Measurements from ENCODE around the gene PI4K2B.
"Not testable (repeated sequence)": the region's sequence is repeated elsewhere in the genome, so short reads cannot be mapped to it uniquely, and the experiment has no call there.

The PI4K2B gene

GRCh38 chr4:25245181-25245580, 11.3 kb downstream of the PI4K2B start:
- no peak for DNase-seq

- no peak for DNase-seq
Measured at GRCh38 chr4:25246680-25247611, 13.1 kb downstream of the PI4K2B start.

DNA sequence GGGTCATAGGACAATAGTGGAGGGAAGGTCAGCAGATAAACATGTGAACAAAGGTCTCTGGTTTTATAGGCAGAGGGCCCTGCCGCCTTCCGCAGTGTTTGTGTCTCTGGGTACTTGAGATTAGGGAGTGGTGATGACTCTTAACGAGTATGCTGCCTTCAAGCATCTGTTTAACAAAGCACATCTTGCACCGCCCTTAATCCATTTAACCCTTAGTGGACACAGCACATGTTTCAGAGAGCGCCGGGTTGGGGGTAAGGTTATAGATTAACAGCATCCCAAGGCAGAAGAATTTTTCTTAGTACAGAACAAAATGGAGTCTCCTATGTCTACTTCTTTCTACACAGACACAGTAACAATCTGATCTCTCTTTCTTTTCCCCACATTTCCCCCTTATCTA, 15.0 kb downstream of the PI4K2B start:
- not testable (repeated sequence) for DNase-seq

DNA sequence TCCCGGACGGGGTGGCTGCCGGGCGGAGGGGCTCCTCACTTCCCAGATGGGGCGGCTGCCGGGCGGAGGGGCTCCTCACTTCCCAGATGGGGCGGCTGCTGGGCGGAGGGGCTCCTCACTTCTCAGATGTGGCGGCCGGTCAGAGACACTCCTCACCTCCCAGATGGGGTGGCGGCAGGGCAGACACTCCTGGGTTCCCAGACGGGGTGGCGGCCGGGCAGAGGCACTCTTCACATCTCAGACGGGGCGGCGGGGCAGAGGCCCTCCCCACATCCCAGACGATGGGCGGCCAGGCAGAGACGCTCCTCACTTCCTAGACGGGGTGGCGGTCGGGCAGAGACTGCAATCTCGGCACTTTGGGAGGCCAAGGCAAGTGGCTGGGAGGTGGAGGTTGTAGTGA, 15.7 kb downstream of the PI4K2B start:
- DNase-seq: not testable (repeated sequence)

DNA sequence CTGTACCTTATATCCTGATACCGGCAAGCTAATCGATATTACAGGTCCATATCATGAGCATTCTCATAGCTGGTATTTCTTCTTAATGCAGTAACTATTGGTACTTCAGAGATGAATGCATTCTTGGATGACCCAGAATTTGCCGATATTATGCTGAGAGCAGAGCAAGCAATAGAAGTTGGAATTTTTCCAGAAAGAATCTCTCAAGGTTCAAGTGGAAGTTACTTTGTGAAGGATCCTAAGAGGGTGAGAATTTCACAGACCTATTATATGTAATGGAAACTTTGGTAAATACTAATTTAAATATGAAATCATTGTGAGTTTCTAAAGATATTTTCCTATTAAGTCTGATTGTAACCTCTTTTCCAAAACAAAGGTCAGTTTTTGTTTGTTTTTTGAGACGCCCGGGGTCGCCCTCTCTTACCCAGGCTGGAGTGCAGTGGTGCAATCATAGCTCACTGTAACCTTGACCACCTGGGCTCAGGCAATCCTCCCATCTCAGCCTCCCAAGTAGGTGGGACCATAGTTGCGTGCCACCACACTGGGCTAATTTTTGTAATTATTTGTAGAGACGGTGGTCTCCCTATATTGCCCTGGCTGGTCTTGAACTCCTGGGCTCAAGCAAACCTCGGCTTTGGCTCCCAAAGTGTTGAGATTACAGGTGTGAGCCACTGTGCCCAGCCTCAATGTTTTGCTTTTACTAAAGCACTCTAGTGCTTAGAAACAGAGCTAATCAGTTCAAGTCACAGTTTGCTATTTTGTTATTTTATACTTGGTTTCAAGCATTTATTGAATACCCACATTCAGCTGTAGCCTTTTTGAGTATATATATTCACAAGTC, 18.6 kb downstream of the PI4K2B start:
- DNase-seq: no peak

GRCh38 chr4:25253071-25253445, 19.2 kb downstream of the PI4K2B start:
- no peak for DNase-seq

GRCh38 chr4:25253786-25254185, 20.0 kb downstream of the PI4K2B start:
- not testable (repeated sequence) for DNase-seq

DNA sequence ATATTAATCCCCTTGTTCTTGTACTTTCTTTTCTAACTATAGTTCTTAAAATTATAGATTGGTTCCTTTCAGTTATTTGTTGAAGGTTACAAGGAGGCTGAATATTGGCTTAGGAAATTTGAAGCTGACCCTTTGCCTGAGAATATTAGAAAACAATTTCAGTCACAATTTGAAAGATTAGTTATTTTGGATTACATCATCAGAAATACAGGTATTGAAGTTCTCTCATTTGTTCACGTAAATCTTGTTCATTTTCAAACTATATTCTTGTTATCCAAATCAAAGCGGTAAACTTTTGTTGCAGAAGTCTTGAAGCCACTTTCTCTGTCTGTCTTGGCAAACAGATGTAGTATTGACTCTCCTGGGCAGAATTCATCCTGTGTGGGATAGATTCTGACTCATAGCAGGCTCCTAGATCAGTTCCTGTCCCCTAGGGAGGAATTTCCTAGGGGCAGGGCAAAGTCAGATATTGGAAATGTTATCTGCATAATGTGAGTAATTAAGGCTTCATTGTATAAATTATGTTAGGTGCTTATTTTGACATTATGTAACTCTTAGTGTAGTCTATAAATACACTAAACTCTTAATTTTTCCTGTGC, 25.2 kb downstream of the PI4K2B start:
- no peak for DNase-seq

GRCh38 chr4:25271866-25272265, 38.0 kb downstream of the PI4K2B start:
- DNase-seq: no peak

DNA sequence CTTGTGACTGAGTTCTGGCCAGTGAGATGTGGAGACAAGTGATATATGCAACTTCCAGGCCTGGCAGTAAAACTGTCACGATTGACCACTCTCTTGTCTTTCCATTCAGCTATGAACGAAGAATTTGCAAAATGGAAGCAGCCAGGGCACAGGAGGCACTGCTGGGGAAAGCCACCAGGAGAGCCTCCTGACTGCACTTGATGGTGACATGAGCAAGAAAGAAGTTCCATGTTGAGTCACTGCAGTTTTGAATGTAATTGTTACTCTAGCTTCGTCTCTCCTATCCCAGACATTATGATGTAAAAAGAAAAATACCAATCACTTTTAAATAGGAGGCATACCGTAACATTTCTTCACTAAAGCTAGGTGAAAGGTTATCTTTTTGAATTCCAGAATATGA, 46.4 kb downstream of the PI4K2B start:
- no peak for DNase-seq

GRCh38 chr4:25283948-25284347, 50.1 kb downstream of the PI4K2B start:
- no peak for DNase-seq

- no peak for DNase-seq
Measured at GRCh38 chr4:25284466-25284865, 50.6 kb downstream of the PI4K2B start.

DNA sequence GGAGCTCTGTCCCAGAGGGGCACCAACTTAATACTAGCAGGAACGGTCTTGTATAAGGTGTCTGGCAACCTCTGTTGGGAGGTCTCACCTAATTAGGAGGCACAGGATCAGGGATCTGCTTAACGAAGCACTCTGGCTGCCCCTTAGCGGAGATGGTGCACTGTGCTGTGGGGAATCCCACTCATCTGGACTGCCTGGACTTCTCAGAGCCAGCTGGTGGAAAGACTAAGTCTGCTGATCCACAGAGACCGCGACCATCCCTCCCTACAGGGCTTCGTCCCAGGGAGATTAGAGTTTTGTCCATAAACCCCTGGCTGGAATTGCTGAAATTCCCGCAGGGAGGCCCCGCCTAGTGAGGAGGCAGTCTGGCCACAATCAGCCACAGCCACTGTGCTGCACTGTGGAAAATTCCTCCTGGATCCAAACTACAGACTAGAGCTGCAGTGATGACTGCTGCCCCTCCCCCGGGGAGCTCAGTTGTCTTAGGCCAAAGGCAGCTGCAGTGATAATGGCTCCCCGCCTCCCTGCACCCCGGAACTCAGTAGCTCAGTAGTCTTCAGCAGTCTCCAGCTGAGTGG, 56.7 kb downstream of the PI4K2B start:
- no peak for DNase-seq

GRCh38 chr4:25291158-25291733, 57.4 kb downstream of the PI4K2B start:
- no peak for DNase-seq

DNA sequence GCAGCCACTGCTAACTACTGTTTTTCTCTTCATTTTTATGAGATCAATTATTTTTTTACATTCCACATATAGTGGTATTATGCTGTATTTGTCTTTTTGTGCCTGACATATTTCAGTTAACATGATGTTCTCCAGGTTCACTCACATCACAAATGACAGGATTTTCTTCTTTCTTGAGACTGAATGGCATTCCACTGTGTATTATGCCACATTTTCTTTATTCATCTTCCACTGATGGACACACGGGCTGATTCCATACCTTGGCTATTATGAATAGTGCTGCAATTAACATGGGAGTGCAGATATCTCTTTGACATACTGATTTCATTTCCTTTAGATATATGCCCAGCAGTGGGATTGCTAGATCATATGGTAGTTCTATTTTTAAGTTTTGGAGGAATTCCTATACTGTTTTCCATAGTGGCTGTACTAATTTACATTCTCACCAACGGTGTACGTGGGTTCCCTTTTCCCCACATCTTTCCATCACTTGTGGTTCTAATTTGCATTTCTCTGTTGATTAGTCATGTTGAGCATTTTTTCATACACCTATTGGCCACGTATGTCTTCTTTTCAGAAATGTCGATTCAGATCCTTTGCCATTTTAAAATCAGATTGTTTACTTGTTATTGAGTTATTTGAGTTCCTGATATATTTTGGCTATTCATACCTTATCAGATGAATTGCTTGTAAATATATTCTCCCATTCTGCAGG, 63.9 kb downstream of the PI4K2B start:
- no peak for DNase-seq

DNA sequence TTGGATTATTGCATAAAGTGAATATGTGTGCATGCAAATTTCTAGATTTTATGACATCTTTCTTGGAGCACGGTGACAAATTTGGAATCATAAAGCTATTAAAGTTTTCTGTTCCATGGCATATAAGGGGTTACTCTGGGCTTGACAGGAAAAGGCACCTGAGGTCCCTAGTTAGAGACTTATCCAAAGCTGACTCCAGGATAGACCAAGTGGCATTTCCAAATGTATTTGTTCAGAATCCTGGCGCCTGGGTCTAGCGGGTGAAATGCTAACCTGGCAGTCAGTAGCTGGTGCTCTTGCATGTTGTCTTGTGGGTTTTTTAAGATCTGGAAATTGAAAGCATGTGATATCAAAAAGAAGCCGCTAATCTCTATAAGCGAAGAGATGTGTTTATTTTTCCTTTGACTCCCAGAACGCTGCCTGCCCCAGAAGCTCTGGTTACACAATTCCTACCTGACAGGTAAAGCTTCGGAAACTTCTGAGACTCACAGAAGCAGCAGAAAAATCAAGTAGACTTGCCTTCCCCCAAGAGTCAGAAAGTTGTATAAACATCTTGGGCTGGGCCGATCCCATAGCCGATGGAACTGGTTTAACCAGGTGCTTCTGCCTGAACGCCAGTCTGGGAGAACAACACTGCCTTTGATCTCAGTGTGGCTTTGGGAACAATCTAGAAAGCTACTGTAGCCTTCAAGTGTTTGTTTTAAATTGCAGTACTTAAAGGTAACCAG, 65.8 kb downstream of the PI4K2B start:
- DNase-seq: no peak

GRCh38 chr4:25301471-25301870, 67.6 kb downstream of the PI4K2B start:
- DNase-seq: no peak

GRCh38 chr4:25302626-25303025, 68.8 kb downstream of the PI4K2B start:
- no peak for DNase-seq

DNA sequence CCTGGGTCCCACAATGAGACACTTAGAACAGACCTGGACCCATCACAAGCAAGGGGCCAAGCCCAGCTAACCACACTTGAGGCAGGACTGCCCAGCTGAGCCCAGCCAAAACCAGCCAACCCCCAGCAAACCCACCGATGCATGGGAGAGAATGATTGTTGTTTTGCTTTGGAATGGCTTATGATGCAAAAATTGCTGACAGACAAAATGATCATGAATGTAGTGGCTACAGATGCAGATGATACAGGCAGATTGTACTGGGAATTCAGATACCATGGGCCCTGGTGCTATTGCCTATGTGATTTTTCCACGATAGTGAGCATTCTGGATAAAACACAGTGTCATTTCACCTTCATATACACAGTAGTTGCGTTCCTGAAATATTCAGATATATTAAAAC, 69.7 kb downstream of the PI4K2B start:
- DNase-seq: no peak

- no peak for DNase-seq
Measured at GRCh38 chr4:25306518-25307057, 72.8 kb downstream of the PI4K2B start.

DNA sequence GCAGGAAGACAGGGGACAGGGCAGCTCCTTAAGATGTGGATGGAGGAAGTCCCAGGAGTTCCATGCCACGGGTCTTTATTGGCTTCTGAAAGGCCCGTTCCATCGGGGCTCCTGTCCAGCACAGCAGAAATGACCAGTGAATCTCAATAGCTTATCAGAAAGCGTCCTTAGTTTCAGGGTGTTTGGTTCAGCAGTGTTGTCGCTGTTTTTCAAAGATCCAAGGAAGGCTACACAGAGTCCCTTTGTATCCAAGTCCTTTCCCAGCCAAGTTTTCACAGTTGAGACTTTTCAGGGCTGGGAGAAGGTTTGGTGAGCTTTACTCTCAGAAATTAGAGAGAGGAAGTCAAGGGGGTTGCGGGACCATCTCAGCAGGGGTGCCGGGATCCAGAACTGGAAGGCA, 73.8 kb downstream of the PI4K2B start:
- DNase-seq: no peak
